Nephron progenitor cell (in vitro differentiated cells): ENCODE results near the gene BCL11A.

Source experiments
- DNase-seq: peaks from one replicate; pipeline ENCODE4 v3.0.0; 2021
- H3K27ac Mint-ChIP-seq: 2 replicates; pipeline ENCODE4 v1.8.0; 2021; ENCODE audit warnings: mild to moderate bottlenecking, moderate library complexity, mixed read lengths
- H3K27me3 Mint-ChIP-seq: 2 replicates; pipeline ENCODE4 v1.8.0; 2021; ENCODE audit warnings: mild to moderate bottlenecking, low read depth, mixed read lengths; ENCODE audit not compliant: poor library complexity
- H3K36me3 Mint-ChIP-seq: 2 replicates; pipeline ENCODE4 v1.8.0; 2021; ENCODE audit warnings: low read depth, mixed read lengths
- H3K4me1 Mint-ChIP-seq: 2 replicates; pipeline ENCODE4 v1.8.0; 2021; ENCODE audit warnings: mixed read lengths
- H3K4me3 Mint-ChIP-seq: 2 replicates; pipeline ENCODE4 v1.8.0; 2021; ENCODE audit warnings: mild to moderate bottlenecking, moderate library complexity, mixed read lengths
- H3K9me3 Mint-ChIP-seq: 2 replicates; pipeline ENCODE4 v1.8.0; 2021; ENCODE audit warnings: mild to moderate bottlenecking, moderate library complexity, mixed read lengths
- CTCF ChIP-seq: fragments of 200-600 bp; sonication (generic); IDR thresholded peaks from 2 replicates; pipeline ENCODE4 v1.5.0; 2021; ENCODE audit warnings: antibody characterized with exemption

Gene BCL11A

GRCh38 chr2:60509066-60509465 lies 44.4 kb downstream of the BCL11A start:
- TF ChIP-seq CTCF: no peak
- no peaks in the 10 kb centered on the region for H3K9me3 Mint-ChIP-seq
- no peak overlapping the region for H3K4me3 Mint-ChIP-seq
- no peaks in the 10 kb centered on the region for H3K36me3 Mint-ChIP-seq
- H3K27ac Mint-ChIP-seq: no peak overlapping the region
- DNase-seq: no peak
- peaks cover 13% of the 10 kb centered on the region for H3K27me3 Mint-ChIP-seq
- peaks cover 61% of the 10 kb centered on the region for H3K4me1 Mint-ChIP-seq

- DNase-seq: no peak
- no peak for TF ChIP-seq CTCF
- Mint-ChIP-seq H3K9me3 (no peaks in the 10 kb centered on the region), H3K36me3 (no peaks in the 10 kb centered on the region), H3K4me3 (no peak overlapping the region), H3K27ac (peak overlapping the region; percentile 25), H3K4me1 (peaks cover 66% of the 10 kb centered on the region), H3K27me3 (peaks cover 9% of the 10 kb centered on the region)
Measured at GRCh38 chr2:60508339-60508917, 45.0 kb downstream of the BCL11A start.

- H3K4me1 Mint-ChIP-seq: peaks cover 77% of the 10 kb centered on the region
- DNase-seq: no peak
- no peaks in the 10 kb centered on the region for H3K36me3 Mint-ChIP-seq
- no peak for TF ChIP-seq CTCF
- peaks cover 4% of the 10 kb centered on the region for H3K27me3 Mint-ChIP-seq
- H3K4me3 Mint-ChIP-seq: no peak overlapping the region
- peak overlapping the region; percentile 25 for H3K27ac Mint-ChIP-seq
- H3K9me3 Mint-ChIP-seq: no peaks in the 10 kb centered on the region
Measured at GRCh38 chr2:60507211-60507965, 46.1 kb downstream of the BCL11A start.

- Mint-ChIP-seq H3K9me3 (no peaks in the 10 kb centered on the region), H3K4me3 (no peak overlapping the region), H3K4me1 (peaks cover 81% of the 10 kb centered on the region), H3K36me3 (no peaks in the 10 kb centered on the region), H3K27ac (no peak overlapping the region), H3K27me3 (peaks cover 4% of the 10 kb centered on the region)
- no peak for DNase-seq
- no peak for TF ChIP-seq CTCF
Measured at GRCh38 chr2:60505880-60506260, 47.6 kb downstream of the BCL11A start.

GRCh38 chr2:60505240-60505879 lies 48.1 kb downstream of the BCL11A start:
- TF ChIP-seq CTCF: no peak
- H3K4me1 Mint-ChIP-seq: peaks cover 79% of the 10 kb centered on the region
- no peak for DNase-seq
- H3K9me3 Mint-ChIP-seq: no peaks in the 10 kb centered on the region
- H3K4me3 Mint-ChIP-seq: no peak overlapping the region
- H3K27me3 Mint-ChIP-seq: peaks cover 4% of the 10 kb centered on the region
- no peak overlapping the region for H3K27ac Mint-ChIP-seq
- H3K36me3 Mint-ChIP-seq: no peaks in the 10 kb centered on the region
